IPS-11a (cell line): ENCODE data around the gene IGF2R.
"Not testable (repeated sequence)": the region's sequence is repeated elsewhere in the genome, so short reads cannot be mapped to it uniquely, and the experiment has no call there.

ENCODE experiments used
- H3K4me3 ChIP-seq: one replicate; pipeline ENCODE4 v1.5.1; 2013; ENCODE audit warnings: low read depth, low read length, control low read depth

Gene IGF2R

GRCh38 chr6:160090442-160091239 lies 121.8 kb downstream of the IGF2R start:
- not testable (repeated sequence) for H3K4me3 ChIP-seq

DNA sequence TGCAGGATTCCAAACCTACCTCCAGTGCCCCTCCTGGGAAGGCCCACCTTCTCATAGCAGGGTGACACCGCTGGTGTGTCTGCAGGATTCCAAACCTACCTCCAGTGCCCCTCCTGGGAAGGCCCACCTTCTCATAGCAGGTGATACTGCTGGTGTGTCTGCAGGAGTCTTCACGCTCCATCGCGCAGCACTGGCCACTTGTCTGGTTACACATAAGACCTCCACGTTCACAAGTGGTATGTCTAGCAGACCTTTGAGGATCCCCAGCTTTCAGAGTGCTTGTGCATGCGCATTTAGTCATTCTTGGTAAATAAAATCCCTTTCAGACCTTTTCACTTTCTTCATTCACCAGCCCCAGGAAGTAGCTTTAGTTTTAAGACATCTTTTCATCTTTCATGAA lies 123.3 kb downstream of the IGF2R start:
- not testable (repeated sequence) for H3K4me3 ChIP-seq

DNA sequence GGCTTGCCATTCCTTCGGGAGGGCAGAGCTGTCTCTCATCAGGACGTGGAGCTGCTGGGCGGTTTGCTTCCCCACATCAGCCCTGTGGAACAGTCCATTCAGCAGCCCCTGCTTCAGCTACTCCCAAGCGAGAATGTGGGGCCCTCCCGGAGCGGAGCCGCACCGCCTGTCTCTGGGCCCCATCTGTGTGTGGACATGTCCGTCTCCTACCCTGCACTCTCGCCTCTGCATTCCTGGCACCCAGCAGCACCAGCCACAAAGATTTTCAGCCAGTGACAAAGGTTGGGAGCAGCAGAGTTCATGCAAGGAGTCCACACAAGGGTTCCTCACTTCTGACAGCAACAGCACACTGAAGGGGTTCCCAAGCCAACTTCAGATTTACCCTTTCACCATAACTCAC lies 123.7 kb downstream of the IGF2R start:
- H3K4me3 ChIP-seq, result no peak overlapping the region

DNA sequence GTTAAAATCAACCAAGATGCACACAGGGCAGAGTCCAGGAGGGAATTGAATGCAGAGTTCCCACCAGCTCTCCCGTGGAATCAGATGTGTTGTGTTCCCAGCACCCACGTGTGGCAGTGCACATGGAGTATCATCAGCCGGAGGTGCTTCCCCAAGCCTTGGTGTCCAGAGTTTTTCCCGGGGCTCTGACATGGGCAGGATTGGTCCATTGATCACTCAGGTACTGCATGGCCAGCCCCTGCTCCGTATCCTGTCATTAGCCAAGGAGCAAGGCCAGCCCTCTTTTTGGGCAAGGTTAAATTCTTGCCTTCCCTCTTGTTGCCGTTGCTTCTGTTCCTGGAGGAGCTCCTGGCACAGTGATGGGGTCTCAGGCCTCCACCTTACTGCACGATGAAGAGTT lies 124.2 kb downstream of the IGF2R start:
- no peak overlapping the region for H3K4me3 ChIP-seq

GRCh38 chr6:160093946-160094345 lies 125.1 kb downstream of the IGF2R start:
- H3K4me3 ChIP-seq, result no peak overlapping the region

DNA sequence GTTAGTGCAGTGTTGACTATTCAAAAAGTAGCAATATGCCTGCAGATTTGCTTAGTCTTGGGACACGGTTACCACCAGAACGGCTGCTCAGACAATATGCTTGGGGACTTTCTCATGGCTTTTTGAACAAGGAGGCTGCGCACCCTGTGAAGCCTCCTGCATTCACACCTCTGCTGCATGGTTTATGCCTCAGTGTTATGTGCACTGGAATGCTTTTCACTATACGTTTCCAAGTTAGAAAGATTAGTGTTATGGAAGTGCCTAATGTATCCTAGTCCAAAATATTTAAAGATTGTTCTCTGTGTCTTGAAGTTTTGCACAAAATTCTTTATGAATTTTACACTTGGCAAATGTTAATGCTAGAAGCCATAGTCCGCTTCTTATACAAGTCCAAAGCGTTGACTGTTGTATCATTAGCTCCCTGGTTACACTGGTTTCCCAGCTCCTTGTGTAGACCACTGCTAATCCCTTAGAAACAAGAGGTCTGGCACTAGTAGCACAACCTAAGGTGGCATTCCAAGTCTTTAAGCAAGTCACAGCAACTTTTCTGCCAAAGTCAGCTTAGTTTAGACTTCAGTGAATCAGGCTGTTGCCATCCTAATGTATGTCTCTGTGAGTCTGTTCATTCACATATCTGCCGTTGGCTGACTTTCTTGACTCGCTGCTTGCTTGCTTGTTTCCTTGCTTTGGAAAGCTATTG lies 126.4 kb downstream of the IGF2R start:
- no peak overlapping the region for H3K4me3 ChIP-seq

DNA sequence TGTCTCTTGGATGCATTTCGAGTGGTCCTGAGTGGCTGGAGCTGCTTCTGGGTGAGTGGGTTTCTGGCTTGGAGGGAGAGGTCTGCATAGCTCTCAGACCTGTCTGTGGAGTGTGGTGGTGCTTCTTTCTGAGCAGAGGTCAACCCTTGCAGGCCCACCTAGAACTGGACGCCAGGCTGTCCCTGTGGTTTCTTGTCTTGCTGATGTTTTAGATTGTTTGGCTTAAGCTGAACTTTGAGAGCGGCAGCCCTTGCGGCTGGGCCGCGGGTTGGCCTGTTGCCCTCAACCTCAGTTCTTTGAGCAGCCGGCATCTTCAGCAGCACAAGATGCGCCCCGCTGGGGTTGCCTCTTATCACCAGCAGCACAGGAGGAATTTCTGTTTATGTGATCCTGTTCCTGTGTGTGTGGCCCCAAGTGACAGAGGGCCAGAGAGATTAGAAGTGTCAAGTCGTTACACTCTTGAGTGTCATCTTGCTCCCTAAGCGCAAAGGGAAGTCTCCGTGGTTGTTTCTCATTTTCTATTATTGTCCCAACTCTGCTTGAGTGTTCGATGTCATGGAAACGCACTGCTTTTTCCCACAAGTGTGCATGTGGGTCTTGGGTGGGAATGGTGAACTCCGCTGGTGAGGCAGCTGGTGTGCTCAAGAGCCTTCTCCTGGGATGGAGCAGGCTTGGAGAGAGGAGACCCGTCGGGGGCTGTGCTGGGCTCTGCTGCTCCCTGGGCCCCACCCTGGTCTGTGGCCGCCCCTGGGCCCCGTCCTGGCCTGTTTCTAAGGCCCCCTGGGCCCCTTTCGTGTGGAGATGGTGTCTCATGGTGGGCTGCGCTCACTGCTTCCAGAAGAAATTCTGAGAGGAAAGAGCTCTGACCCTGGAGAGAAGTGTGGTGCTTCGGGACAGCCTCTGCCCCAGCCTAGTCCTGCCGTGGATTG lies 132.7 kb downstream of the IGF2R start:
- H3K4me3 ChIP-seq, result no peak overlapping the region

DNA sequence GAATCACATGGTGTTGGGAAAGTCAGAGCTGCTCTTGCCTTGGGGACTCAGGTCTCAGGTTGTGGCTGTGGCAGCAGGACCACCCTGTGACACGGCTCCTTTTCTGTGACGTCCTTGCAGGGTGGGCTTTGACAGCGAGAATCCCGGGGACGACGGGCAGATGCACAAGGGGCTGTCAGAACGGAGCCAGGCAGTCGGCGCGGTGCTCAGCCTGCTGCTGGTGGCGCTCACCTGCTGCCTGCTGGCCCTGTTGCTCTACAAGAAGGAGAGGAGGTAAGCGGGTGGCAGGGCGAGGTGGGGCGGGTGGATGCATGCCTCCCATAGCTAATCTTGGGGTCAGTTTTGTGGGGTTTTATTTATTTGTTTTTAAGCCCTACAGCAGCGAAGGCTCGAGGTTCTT lies 133.5 kb downstream of the IGF2R start:
- no peak overlapping the region for H3K4me3 ChIP-seq

- no peak overlapping the region for H3K4me3 ChIP-seq
Observed at GRCh38 chr6:160102956-160103824, 134.3 kb downstream of the IGF2R start.

DNA sequence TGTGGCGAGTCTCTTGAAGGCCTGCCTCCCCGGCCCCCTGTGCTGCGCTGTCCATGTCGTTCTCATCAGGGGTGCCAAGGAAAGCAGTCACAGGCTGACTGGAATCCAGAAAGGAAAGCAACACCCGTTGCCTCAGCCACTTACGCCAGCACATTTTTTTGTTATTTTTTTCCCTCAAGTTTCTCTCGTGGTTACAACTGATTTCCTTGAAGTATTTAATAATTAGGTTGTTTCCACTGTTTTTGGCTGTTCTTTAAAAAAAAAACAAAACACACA lies 134.9 kb downstream of the IGF2R start:
- H3K4me3 ChIP-seq, result no peak overlapping the region

DNA sequence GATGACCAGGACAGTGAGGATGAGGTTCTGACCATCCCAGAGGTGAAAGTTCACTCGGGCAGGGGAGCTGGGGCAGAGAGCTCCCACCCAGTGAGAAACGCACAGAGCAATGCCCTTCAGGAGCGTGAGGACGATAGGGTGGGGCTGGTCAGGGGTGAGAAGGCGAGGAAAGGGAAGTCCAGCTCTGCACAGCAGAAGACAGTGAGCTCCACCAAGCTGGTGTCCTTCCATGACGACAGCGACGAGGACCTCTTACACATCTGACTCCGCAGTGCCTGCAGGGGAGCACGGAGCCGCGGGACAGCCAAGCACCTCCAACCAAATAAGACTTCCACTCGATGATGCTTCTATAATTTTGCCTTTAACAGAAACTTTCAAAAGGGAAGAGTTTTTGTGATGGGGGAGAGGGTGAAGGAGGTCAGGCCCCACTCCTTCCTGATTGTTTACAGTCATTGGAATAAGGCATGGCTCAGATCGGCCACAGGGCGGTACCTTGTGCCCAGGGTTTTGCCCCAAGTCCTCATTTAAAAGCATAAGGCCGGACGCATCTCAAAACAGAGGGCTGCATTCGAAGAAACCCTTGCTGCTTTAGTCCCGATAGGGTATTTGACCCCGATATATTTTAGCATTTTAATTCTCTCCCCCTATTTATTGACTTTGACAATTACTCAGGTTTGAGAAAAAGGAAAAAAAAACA lies 136.1 kb downstream of the IGF2R start:
- H3K4me3 ChIP-seq, result no peak overlapping the region

DNA sequence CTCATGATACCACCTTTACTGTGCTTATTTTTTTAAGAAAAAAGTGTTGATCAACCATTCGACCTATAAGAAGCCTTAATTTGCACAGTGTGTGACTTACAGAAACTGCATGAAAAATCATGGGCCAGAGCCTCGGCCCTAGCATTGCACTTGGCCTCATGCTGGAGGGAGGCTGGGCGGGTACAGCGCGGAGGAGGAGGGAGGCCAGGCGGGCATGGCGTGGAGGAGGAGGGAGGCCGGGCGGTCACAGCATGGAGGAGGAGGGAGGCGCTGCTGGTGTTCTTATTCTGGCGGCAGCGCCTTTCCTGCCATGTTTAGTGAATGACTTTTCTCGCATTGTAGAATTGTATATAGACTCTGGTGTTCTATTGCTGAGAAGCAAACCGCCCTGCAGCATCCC lies 137.1 kb downstream of the IGF2R start:
- no peak overlapping the region for H3K4me3 ChIP-seq

DNA sequence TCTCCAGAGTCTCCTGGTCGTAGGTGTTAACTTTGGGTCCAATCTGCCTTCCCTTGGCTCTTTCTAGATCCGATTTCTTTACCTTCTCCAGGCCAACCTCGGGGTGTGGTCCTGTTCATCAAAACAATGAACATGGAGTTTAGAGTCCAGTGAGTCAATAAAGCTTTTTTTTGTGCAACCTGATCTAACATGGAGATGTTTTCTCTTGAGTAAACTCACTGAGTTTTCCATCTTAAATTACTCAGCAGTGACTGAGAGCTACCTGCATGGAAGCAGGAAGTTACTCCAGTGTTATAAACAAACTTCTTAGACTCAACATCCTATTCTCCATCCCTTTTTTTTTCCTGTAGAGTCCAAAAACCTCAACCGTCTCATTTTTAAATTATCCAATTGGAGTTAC lies 137.8 kb downstream of the IGF2R start:
- no peak overlapping the region for H3K4me3 ChIP-seq

DNA sequence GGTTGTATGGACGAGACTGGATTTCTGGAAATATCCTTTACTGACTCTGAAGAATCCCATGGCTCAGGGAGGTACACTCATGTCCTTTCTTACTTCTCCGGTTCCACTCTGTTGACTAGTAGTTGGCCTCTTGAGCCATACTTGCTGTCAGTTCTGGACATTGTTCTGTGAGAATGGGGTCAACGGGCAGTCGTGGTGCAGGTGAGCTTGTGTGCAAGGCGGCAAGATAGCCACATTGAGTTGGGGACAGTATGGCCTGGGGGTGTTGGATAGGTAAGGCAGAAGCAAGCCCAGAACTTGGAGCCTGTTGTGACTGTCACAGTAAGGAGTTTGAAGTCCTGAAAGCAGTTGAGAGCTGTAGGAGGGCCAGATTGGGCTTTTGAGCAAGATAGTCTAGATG lies 139.2 kb downstream of the IGF2R start:
- H3K4me3 ChIP-seq, result no peak overlapping the region

- no peak overlapping the region for H3K4me3 ChIP-seq
Observed at GRCh38 chr6:160110586-160111123, 141.8 kb downstream of the IGF2R start.

- no peak overlapping the region for H3K4me3 ChIP-seq
Observed at GRCh38 chr6:160111806-160112205, 142.9 kb downstream of the IGF2R start.

- H3K4me3 ChIP-seq, result no peak overlapping the region
Observed at GRCh38 chr6:160112628-160113299, 143.9 kb downstream of the IGF2R start.

- H3K4me3 ChIP-seq, result not testable (repeated sequence)
Observed at GRCh38 chr6:160114536-160114935, 145.7 kb downstream of the IGF2R start.

DNA sequence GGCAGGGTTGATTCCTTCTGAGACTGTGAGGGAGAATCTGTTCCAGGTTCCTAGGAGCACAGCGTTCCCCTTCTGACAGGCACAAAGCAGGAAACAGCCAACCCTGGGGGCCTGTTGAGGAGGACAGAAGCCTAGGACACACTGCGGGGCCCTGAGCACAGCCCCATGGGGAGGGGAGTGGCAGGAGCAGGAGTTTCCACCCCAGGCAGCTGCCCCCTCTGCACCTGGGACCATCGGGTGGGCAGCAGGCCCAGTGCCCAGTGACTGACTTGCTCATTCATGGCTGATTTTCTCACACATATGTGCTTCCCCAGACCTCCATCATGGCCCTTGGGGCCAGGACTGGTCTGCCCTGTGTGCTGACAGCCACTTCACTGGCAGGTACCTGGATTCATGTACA lies 146.5 kb downstream of the IGF2R start:
- no peak overlapping the region for H3K4me3 ChIP-seq
